ENCODE results near the gene GUCY2C.
"Not testable (repeated sequence)": the region's sequence is repeated elsewhere in the genome, so short reads cannot be mapped to it uniquely, and the experiment has no call there.

DNA sequence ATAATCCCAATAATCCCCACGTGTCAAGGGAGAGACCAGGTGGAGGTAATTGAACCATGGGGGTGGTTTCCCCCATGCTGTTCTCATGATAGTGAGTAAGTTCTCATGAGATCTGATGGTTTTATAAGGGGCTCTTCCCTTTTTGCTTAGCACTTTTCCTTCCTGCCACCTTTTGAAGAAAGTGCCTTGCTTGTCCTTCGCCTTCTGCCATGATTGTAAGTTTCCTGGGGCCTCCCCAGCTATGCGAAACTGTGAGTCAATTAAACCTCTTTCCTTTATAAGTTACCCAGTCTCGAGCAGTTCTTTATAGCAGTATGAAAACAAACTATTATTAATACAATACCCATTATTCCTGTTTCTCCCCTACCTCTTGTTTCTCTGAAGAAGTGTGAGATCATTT lies 14.2 kb downstream of the GUCY2C start:
- TF ChIP-seq, protein P1, sequence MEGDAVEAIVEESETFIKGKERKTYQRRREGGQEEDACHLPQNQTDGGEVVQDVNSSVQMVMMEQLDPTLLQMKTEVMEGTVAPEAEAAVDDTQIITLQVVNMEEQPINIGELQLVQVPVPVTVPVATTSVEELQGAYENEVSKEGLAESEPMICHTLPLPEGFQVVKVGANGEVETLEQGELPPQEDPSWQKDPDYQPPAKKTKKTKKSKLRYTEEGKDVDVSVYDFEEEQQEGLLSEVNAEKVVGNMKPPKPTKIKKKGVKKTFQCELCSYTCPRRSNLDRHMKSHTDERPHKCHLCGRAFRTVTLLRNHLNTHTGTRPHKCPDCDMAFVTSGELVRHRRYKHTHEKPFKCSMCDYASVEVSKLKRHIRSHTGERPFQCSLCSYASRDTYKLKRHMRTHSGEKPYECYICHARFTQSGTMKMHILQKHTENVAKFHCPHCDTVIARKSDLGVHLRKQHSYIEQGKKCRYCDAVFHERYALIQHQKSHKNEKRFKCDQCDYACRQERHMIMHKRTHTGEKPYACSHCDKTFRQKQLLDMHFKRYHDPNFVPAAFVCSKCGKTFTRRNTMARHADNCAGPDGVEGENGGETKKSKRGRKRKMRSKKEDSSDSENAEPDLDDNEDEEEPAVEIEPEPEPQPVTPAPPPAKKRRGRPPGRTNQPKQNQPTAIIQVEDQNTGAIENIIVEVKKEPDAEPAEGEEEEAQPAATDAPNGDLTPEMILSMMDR (IDR thresholded peaks at IDR 0.05) = not testable (repeated sequence)
- TF ChIP-seq POLR2A (IDR thresholded peaks at IDR 0.05) = not testable (repeated sequence)
